Ishikawa (cell line): ENCODE data around the gene PLCL1.

Source experiments
- CEBPB ChIP-seq: IDR thresholded peaks from 2 replicates; pipeline ENCODE4 v1.6.1; 2012
- CREB1 ChIP-seq: IDR thresholded peaks from 2 replicates; pipeline ENCODE4 v1.6.1; 2012; ENCODE audit warnings: low read depth
- EGR1 ChIP-seq: IDR thresholded peaks from 2 replicates; pipeline ENCODE4 v1.6.1; 2012
- EP300 ChIP-seq: IDR thresholded peaks from 2 replicates; pipeline ENCODE4 v1.6.1; 2012; ENCODE audit warnings: borderline replicate concordance
- FOXM1 ChIP-seq: IDR thresholded peaks from 2 replicates; pipeline ENCODE4 v1.6.1; 2012; ENCODE audit warnings: low read depth, borderline replicate concordance
- NFIC ChIP-seq: IDR thresholded peaks from 2 replicates; pipeline ENCODE4 v1.6.1; 2012
- RAD21 ChIP-seq: IDR thresholded peaks from 2 replicates; pipeline ENCODE4 v1.6.1; 2012; ENCODE audit warnings: low read depth
- TAF1 ChIP-seq: IDR thresholded peaks from 2 replicates; pipeline ENCODE4 v1.6.1; 2012; ENCODE audit warnings: low read depth, mild to moderate bottlenecking
- TCF12 ChIP-seq: IDR thresholded peaks from 2 replicates; pipeline ENCODE4 v1.6.1; 2012; ENCODE audit warnings: low read depth
- TEAD4 ChIP-seq: IDR thresholded peaks from 2 replicates; pipeline ENCODE4 v1.6.1; 2012
- YY1 ChIP-seq: IDR thresholded peaks from 2 replicates; pipeline ENCODE4 v1.6.1; 2012; ENCODE audit warnings: low read depth
- ZBTB7A ChIP-seq: IDR thresholded peaks from 2 replicates; pipeline ENCODE4 v1.6.1; 2012; ENCODE audit warnings: low read depth
- TF ChIP-seq, protein P1 (sequence below): IDR thresholded peaks from 2 replicates; pipeline ENCODE4 v1.6.1; 2012
- TF ChIP-seq, protein P2 (sequence below): IDR thresholded peaks from 2 replicates; pipeline ENCODE4 v1.6.1; 2012
- TF ChIP-seq, protein P3 (sequence below): IDR thresholded peaks from 2 replicates; pipeline ENCODE4 v1.6.1; 2012; ENCODE audit warnings: low read depth, mild to moderate bottlenecking

PLCL1 gene

DNA sequence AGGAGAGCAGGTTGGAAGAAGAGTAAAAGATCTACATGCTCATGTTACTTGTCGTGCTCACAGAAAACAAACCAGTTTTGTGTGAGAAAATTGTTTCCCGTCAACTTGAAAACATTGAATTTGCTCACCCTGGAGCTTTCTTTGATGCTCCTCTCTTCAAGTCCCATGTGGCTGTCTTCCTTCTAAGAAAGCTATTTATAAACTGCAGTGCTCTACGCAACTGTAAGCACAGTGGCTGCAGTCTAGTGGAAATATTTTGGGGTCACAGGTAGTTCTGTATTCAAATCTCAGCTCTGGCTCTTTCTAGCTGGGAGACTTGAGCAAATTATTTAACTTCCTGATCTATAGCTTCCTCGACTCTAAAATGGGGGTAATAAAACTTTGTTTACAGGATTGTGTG lies 211.8 kb downstream of the PLCL1 start:
- TF ChIP-seq CEBPB, result no peak
- no peak for TF ChIP-seq NFIC
- TF ChIP-seq, protein P1, sequence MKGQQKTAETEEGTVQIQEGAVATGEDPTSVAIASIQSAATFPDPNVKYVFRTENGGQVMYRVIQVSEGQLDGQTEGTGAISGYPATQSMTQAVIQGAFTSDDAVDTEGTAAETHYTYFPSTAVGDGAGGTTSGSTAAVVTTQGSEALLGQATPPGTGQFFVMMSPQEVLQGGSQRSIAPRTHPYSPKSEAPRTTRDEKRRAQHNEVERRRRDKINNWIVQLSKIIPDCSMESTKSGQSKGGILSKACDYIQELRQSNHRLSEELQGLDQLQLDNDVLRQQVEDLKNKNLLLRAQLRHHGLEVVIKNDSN, result no peak
- no peak for TF ChIP-seq ZBTB7A
- TF ChIP-seq YY1, result no peak
- TF ChIP-seq EP300, result no peak
- TF ChIP-seq, protein P2, sequence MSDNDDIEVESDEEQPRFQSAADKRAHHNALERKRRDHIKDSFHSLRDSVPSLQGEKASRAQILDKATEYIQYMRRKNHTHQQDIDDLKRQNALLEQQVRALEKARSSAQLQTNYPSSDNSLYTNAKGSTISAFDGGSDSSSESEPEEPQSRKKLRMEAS, result no peak
- no peak for TF ChIP-seq EGR1

DNA sequence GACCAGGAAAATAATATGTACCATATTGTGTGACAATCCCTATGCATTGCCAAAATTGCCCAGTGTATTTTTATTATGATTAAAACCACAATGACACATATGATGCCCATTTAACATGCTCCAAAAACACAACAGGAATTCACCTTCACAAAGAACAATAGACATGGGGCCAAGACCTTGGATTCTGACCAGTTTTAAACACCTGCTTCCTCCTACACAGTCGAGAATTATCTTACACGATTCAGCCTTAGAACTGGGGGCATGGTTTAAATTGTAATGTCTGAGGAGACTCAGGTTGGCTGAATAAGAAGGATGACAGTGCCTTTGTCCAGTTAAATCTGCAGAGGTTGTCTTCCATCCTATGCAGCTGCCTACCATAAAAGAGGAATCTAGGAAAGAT lies 212.7 kb downstream of the PLCL1 start:
- TF ChIP-seq ZBTB7A (no peak), FOXM1 (no peak), NFIC (no peak), YY1 (no peak), TEAD4 (no peak), TAF1 (no peak), CEBPB (no peak), EGR1 (no peak), TCF12 (no peak)
- TF ChIP-seq, protein P2, result no peak
- TF ChIP-seq, protein P1, result no peak
- TF ChIP-seq, protein P3, sequence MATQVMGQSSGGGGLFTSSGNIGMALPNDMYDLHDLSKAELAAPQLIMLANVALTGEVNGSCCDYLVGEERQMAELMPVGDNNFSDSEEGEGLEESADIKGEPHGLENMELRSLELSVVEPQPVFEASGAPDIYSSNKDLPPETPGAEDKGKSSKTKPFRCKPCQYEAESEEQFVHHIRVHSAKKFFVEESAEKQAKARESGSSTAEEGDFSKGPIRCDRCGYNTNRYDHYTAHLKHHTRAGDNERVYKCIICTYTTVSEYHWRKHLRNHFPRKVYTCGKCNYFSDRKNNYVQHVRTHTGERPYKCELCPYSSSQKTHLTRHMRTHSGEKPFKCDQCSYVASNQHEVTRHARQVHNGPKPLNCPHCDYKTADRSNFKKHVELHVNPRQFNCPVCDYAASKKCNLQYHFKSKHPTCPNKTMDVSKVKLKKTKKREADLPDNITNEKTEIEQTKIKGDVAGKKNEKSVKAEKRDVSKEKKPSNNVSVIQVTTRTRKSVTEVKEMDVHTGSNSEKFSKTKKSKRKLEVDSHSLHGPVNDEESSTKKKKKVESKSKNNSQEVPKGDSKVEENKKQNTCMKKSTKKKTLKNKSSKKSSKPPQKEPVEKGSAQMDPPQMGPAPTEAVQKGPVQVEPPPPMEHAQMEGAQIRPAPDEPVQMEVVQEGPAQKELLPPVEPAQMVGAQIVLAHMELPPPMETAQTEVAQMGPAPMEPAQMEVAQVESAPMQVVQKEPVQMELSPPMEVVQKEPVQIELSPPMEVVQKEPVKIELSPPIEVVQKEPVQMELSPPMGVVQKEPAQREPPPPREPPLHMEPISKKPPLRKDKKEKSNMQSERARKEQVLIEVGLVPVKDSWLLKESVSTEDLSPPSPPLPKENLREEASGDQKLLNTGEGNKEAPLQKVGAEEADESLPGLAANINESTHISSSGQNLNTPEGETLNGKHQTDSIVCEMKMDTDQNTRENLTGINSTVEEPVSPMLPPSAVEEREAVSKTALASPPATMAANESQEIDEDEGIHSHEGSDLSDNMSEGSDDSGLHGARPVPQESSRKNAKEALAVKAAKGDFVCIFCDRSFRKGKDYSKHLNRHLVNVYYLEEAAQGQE, result no peak

DNA sequence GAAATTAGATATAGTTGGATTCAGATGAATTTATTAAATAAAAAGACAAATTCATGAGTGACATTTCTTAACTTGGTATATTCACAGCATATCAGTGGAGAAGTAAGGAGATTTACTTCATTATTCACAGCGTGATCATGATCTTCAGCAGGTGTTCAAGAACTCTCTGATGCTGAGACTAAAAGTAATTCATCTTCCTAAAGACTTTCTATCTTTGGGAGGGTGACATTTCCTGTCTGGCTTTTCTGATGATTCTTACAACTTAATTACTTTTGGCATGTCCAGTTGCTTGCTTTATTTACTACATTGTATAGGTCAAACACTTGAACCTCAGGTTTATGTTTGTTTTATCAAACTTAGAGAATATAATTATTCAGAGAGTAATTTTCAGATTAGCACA lies 224.6 kb downstream of the PLCL1 start:
- no peak for TF ChIP-seq TCF12
- TF ChIP-seq, protein P3, result no peak
- no peak for TF ChIP-seq RAD21
- no peak for TF ChIP-seq TEAD4
- TF ChIP-seq EGR1, result no peak
- no peak for TF ChIP-seq FOXM1
- no peak for TF ChIP-seq TAF1
- TF ChIP-seq, protein P2, result no peak
- TF ChIP-seq YY1, result no peak
- TF ChIP-seq NFIC, result no peak
- no peak for TF ChIP-seq EP300
- TF ChIP-seq CREB1, result no peak
- no peak for TF ChIP-seq ZBTB7A
- TF ChIP-seq, protein P1, result no peak
- no peak for TF ChIP-seq CEBPB

DNA sequence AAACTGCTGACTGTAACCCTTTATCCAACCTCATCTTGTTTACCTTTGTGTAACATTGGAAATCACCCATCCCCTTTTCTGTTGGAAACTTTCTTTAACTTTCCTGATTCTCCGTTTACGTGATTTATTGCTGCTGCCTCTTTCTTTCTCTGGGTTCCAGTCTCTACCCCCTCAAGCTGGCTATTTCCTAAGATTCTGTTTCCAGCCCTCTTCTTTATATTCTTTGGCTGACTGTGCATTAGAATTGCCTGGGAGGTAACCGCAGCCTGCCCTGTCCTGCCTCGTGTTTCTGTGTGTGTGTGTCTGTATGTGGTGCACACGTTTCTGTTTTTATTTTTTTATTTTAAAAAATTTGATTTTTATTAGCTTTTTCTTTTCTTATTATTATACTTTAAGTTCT lies 229.2 kb downstream of the PLCL1 start:
- TF ChIP-seq FOXM1, result no peak
- TF ChIP-seq TAF1, result no peak
- TF ChIP-seq RAD21, result no peak
- TF ChIP-seq YY1, result no peak
- TF ChIP-seq TCF12, result no peak
- TF ChIP-seq TEAD4, result no peak
- TF ChIP-seq NFIC, result no peak
- no peak for TF ChIP-seq EGR1
- no peak for TF ChIP-seq ZBTB7A
- TF ChIP-seq, protein P3, result no peak
- no peak for TF ChIP-seq CEBPB
- no peak for TF ChIP-seq CREB1
- TF ChIP-seq, protein P1, result no peak
- TF ChIP-seq, protein P2, result no peak
- no peak for TF ChIP-seq EP300
